H9 (cell line): ENCODE results near the gene RPA1. TPM values are rescaled to one million over a fixed set of nuclear protein-coding genes. Genes with fewer than 3 reads are reported as not detected.

Experiments used
- DNase-seq: peaks from one replicate; pipeline ENCODE4 v3.0.0-alpha.2; 2017
- H2AFZ ChIP-seq: one replicate; pipeline ENCODE4 v1.6.1; 2013; ENCODE audit warnings: mild to moderate bottlenecking, low read length, control low read depth, moderate library complexity
- H2AK5ac ChIP-seq: 2 replicates; pipeline ENCODE4 v1.6.1; 2013; ENCODE audit warnings: low read length, control low read depth, mixed read lengths; ENCODE audit not compliant: insufficient read length
- H2BK120ac ChIP-seq: one replicate; pipeline ENCODE4 v1.6.1; 2013; ENCODE audit warnings: low read depth, mild to moderate bottlenecking, low read length, control low read depth, inconsistent platforms; ENCODE audit not compliant: poor library complexity, severe bottlenecking
- H2BK12ac ChIP-seq: 2 replicates; pipeline ENCODE4 v1.6.1; 2013; ENCODE audit warnings: low read length, control low read depth, mixed read lengths, low read depth; ENCODE audit not compliant: insufficient read length
- H2BK15ac ChIP-seq: 2 replicates; pipeline ENCODE4 v1.6.1; 2013; ENCODE audit warnings: low read depth, low read length, control low read depth
- H2BK20ac ChIP-seq: one replicate; pipeline ENCODE4 v1.6.1; 2013; ENCODE audit warnings: low read depth, mild to moderate bottlenecking, low read length, control low read depth, inconsistent platforms; ENCODE audit not compliant: poor library complexity, severe bottlenecking
- H2BK5ac ChIP-seq: 2 replicates; pipeline ENCODE4 v1.6.1; 2013; ENCODE audit warnings: low read length, control low read depth, mixed read lengths; ENCODE audit not compliant: insufficient read length
- H3K14ac ChIP-seq: 2 replicates; pipeline ENCODE4 v1.6.1; 2013; ENCODE audit warnings: low read length, control low read depth; ENCODE audit not compliant: insufficient read depth
- H3K18ac ChIP-seq: 2 replicates; pipeline ENCODE4 v1.6.1; 2013; ENCODE audit warnings: low read depth, mild to moderate bottlenecking, mixed read lengths, low read length, control low read depth; ENCODE audit not compliant: insufficient read length
- H3K23ac ChIP-seq: 2 replicates; pipeline ENCODE4 v1.6.1; 2013; ENCODE audit warnings: low read length, control low read depth, mixed read lengths, low read depth; ENCODE audit not compliant: insufficient read length
- H3K23me2 ChIP-seq: 2 replicates; pipeline ENCODE4 v1.6.1; 2013; ENCODE audit warnings: low read depth, mild to moderate bottlenecking, mixed read lengths, low read length, control low read depth; ENCODE audit not compliant: insufficient read length, poor library complexity, severe bottlenecking
- H3K27ac ChIP-seq: 2 replicates; pipeline ENCODE4 v1.5.1; 2013; ENCODE audit warnings: low read length, control low read depth, mixed read lengths, low read depth; ENCODE audit not compliant: insufficient read length
- H3K27me3 ChIP-seq: 2 replicates; pipeline ENCODE4 v1.6.1; 2013; ENCODE audit warnings: low read length, control low read depth, inconsistent platforms; ENCODE audit not compliant: insufficient read depth
- H3K4ac ChIP-seq: 2 replicates; pipeline ENCODE4 v1.6.1; 2013; ENCODE audit warnings: low read depth, mild to moderate bottlenecking, control low read depth, inconsistent platforms, low read length, moderate library complexity
- H3K4me1 ChIP-seq: 2 replicates; pipeline ENCODE4 v1.6.1; 2013; ENCODE audit warnings: low read length, control low read depth, inconsistent platforms; ENCODE audit not compliant: insufficient read depth
- H3K4me2 ChIP-seq: 2 replicates; pipeline ENCODE4 v1.6.1; 2013; ENCODE audit warnings: low read length, control low read depth, mixed read lengths; ENCODE audit not compliant: insufficient read length, insufficient read depth
- H3K56ac ChIP-seq: 2 replicates; pipeline ENCODE4 v1.6.1; 2013; ENCODE audit warnings: low read depth, mild to moderate bottlenecking, mixed read lengths, low read length, control low read depth; ENCODE audit not compliant: insufficient read length
- H3K79me1 ChIP-seq: 2 replicates; pipeline ENCODE4 v1.6.1; 2013; ENCODE audit warnings: low read depth, mild to moderate bottlenecking, moderate library complexity, low read length, control low read depth, inconsistent platforms; ENCODE audit not compliant: insufficient read depth, poor library complexity, severe bottlenecking
- H3K79me2 ChIP-seq: 2 replicates; pipeline ENCODE4 v1.6.1; 2013; ENCODE audit warnings: low read length, control low read depth, inconsistent platforms; ENCODE audit not compliant: insufficient read depth
- H3K9ac ChIP-seq: 2 replicates; pipeline ENCODE4 v1.6.1; 2013; ENCODE audit warnings: low read length, control low read depth, mixed read lengths; ENCODE audit not compliant: insufficient read length; ENCODE audit errors: extremely low read depth
- H3K9me3 ChIP-seq: one replicate; pipeline ENCODE4 v1.6.1; 2013; ENCODE audit warnings: low read depth, low read length, inconsistent platforms; ENCODE audit not compliant: control insufficient read depth
- H3T11ph ChIP-seq: one replicate; pipeline ENCODE4 v1.6.1; 2013; ENCODE audit warnings: mild to moderate bottlenecking, low read length, control low read depth, inconsistent platforms
- H4K20me1 ChIP-seq: one replicate; pipeline ENCODE4 v1.6.1; 2013; ENCODE audit not compliant: control insufficient read depth, insufficient read length, insufficient read depth
- H4K5ac ChIP-seq: 2 replicates; pipeline ENCODE4 v1.6.1; 2013; ENCODE audit warnings: low read depth, mild to moderate bottlenecking, mixed read lengths, low read length, control low read depth; ENCODE audit not compliant: insufficient read length
- H4K8ac ChIP-seq: replicated peaks from 2 replicates; pipeline ENCODE4 v1.6.1; 2013; ENCODE audit warnings: low read length, control low read depth, mixed read lengths, low read depth; ENCODE audit not compliant: insufficient read length
- H4K91ac ChIP-seq: 2 replicates; pipeline ENCODE4 v1.6.1; 2013; ENCODE audit warnings: low read depth, mild to moderate bottlenecking, moderate library complexity, mixed read lengths, low read length, control low read depth; ENCODE audit not compliant: insufficient read length
- H3K27ac Mint-ChIP-seq, 3 experiments: 2 replicates in 2 of 3; 3 replicates in 1 of 3; pipeline ENCODE4 v1.8.0; 2020 to 2021; ENCODE audit warnings: mixed read lengths in 3 of 3, mild to moderate bottlenecking in 1 of 3, moderate library complexity in 1 of 3
- H3K27me3 Mint-ChIP-seq: 2 replicates; pipeline ENCODE4 v1.8.0; 2021; ENCODE audit warnings: low read depth, mild to moderate bottlenecking, moderate library complexity, mixed read lengths
- H3K36me3 Mint-ChIP-seq, 3 experiments: 2 replicates in 2 of 3; 3 replicates in 1 of 3; pipeline ENCODE4 v1.8.0; 2020 to 2021; ENCODE audit warnings: low read depth in 3 of 3, mixed read lengths in 3 of 3; ENCODE audit not compliant: insufficient read depth in 1 of 3
- H3K4me1 Mint-ChIP-seq, 2 experiments: 2 replicates each; pipeline ENCODE4 v1.8.0; 2020; ENCODE audit warnings: mixed read lengths in 2 of 2
- H3K4me3 Mint-ChIP-seq, 2 experiments: 2 replicates in 1 of 2; 3 replicates in 1 of 2; pipeline ENCODE4 v1.8.0; 2020 to 2021; ENCODE audit warnings: mild to moderate bottlenecking in 2 of 2, mixed read lengths in 2 of 2, moderate library complexity in 1 of 2
- H3K9me3 Mint-ChIP-seq, 2 experiments: 2 replicates in 1 of 2; 3 replicates in 1 of 2; pipeline ENCODE4 v1.8.0; 2020; ENCODE audit warnings: mild to moderate bottlenecking in 2 of 2, mixed read lengths in 2 of 2, moderate library complexity in 1 of 2
- WGBS: extraction: QIAGEN DNeasy Blood & Tissue Kit; methylation state at CpG from one replicate; pipeline ENCODE4 v1.1.7; 2013; ENCODE audit warnings: missing lambda C conversion rate, low lambda C conversion rate, mixed read lengths; ENCODE audit not compliant: insufficient read length; ENCODE audit errors: extremely low coverage; 5-methylcytosine and 5-hydroxymethylcytosine counted together
- total RNA-seq: library from RNA; stranded (reverse); gene quantifications from 2 replicates; pipeline ENCODE4 v1.2.1, GENCODE V29; 2021
- TF ChIP-seq, protein P1 (sequence below): fragments of 200-600 bp; sonication (generic); conservative IDR thresholded peaks from 3 replicates; pipeline ENCODE4 v1.8.0; 2021; ENCODE audit warnings: antibody characterized with exemption, mild to moderate bottlenecking

RPA1 gene
- total RNA-seq, 1 experiment from 2014 or later: 215 TPM

GRCh38 chr17:1796800-1797199 lies 33.0 kb upstream of the RPA1 start:
- Histone ChIP-seq H3K9ac (no peak overlapping the region), H2BK15ac (no peak overlapping the region), H2BK5ac (no peak overlapping the region), H3K56ac (no peak overlapping the region), H3K4me1 (no peaks in the 10 kb centered on the region), H3K4me2 (no peak overlapping the region), H4K8ac (no peak overlapping the region), H4K20me1 (no peaks in the 10 kb centered on the region), H4K5ac (no peak overlapping the region), H3K23ac (no peak overlapping the region), H3K9me3 (no peaks in the 10 kb centered on the region), H2AK5ac (no peak overlapping the region), H3K79me1 (no peaks in the 10 kb centered on the region), H3K18ac (no peak overlapping the region), H2BK120ac (no peak overlapping the region), H2BK20ac (no peak overlapping the region), H3K27me3 (no peaks in the 10 kb centered on the region), H3K14ac (no peak overlapping the region), H3K4ac (no peak overlapping the region), H2AFZ (no peak overlapping the region), H3T11ph (no peak overlapping the region), H3K79me2 (no peaks in the 10 kb centered on the region), H2BK12ac (no peak overlapping the region), H4K91ac (no peak overlapping the region), H3K23me2 (no peaks in the 10 kb centered on the region), H3K27ac (no peak overlapping the region)
- no peak overlapping the region for H3K4me3 Mint-ChIP-seq
- H3K36me3 Mint-ChIP-seq: peaks cover 12 to 56% (median 24%) of the 10 kb centered on the region in 3 experiments; a peak in 6 of 7 replicates
- DNase-seq: no peak
- H3K9me3 Mint-ChIP-seq: no peaks in the 10 kb centered on the region
- no peak overlapping the region for H3K27ac Mint-ChIP-seq
- H3K27me3 Mint-ChIP-seq: no peaks in the 10 kb centered on the region
- TF ChIP-seq, protein P1, sequence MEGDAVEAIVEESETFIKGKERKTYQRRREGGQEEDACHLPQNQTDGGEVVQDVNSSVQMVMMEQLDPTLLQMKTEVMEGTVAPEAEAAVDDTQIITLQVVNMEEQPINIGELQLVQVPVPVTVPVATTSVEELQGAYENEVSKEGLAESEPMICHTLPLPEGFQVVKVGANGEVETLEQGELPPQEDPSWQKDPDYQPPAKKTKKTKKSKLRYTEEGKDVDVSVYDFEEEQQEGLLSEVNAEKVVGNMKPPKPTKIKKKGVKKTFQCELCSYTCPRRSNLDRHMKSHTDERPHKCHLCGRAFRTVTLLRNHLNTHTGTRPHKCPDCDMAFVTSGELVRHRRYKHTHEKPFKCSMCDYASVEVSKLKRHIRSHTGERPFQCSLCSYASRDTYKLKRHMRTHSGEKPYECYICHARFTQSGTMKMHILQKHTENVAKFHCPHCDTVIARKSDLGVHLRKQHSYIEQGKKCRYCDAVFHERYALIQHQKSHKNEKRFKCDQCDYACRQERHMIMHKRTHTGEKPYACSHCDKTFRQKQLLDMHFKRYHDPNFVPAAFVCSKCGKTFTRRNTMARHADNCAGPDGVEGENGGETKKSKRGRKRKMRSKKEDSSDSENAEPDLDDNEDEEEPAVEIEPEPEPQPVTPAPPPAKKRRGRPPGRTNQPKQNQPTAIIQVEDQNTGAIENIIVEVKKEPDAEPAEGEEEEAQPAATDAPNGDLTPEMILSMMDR: no peak
- no CpG with 5 or more reads among the region's 1 CpG for WGBS
- no peaks in the 10 kb centered on the region for H3K4me1 Mint-ChIP-seq
